GM21390 (cell line): ENCODE results near the gene MESP2.

ENCODE experiments used
- ATAC-seq: cut with Tn5 transposase; IDR thresholded peaks from one replicate; pipeline ENCODE4 v1.9.1; 2021; ENCODE audit not compliant: unreplicated experiment

Gene MESP2

GRCh38 chr15:89814112-89814742, 38.1 kb downstream of the MESP2 start:
- ATAC-seq = no peak

GRCh38 chr15:89815769-89816168, 39.6 kb downstream of the MESP2 start:
- no peak for ATAC-seq

GRCh38 chr15:89817701-89818280, 41.7 kb downstream of the MESP2 start:
- ATAC-seq = no peak

- ATAC-seq = no peak
Measured at GRCh38 chr15:89818287-89818686, 42.2 kb downstream of the MESP2 start.

GRCh38 chr15:89820666-89821611, 44.8 kb downstream of the MESP2 start:
- ATAC-seq = no peak

- ATAC-seq = no peak
Measured at GRCh38 chr15:89822026-89822425, 45.9 kb downstream of the MESP2 start.

GRCh38 chr15:89822611-89822950, 46.4 kb downstream of the MESP2 start:
- ATAC-seq = no peak

GRCh38 chr15:89822951-89823711, 47.0 kb downstream of the MESP2 start:
- no peak for ATAC-seq

- ATAC-seq = no peak
Measured at GRCh38 chr15:89823836-89824606, 47.9 kb downstream of the MESP2 start.

- ATAC-seq = no peak
Measured at GRCh38 chr15:89824607-89824867, 48.4 kb downstream of the MESP2 start.

GRCh38 chr15:89825271-89825940, 49.3 kb downstream of the MESP2 start:
- no peak for ATAC-seq

- ATAC-seq = no peak
Measured at GRCh38 chr15:89826671-89827655, 50.8 kb downstream of the MESP2 start.

GRCh38 chr15:89827829-89828228, 51.7 kb downstream of the MESP2 start:
- ATAC-seq = no peak
